GM10266 (cell line): ENCODE results near the gene PIP5K1C.
A peak's percentile ranks its signal among the peaks of the same experiment; 100 is the strongest.

Source experiments
- DNase-seq: peaks from one replicate; pipeline ENCODE4 v3.0.0; 2012; ENCODE audit errors: extremely low spot score
- CTCF ChIP-seq: IDR thresholded peaks from 2 replicates; pipeline ENCODE4 v1.5.1; 2012; ENCODE audit warnings: mild to moderate bottlenecking, low read depth; ENCODE audit not compliant: control insufficient read depth, insufficient read depth; ENCODE audit errors: missing control alignments

Gene PIP5K1C

GRCh38 chr19:3606690-3607289, 93.5 kb downstream of the PIP5K1C start, which contains the start of gene TBXA2R:
TBXA2R (minus strand) TSS chr19:3606875; CDS start chr19:3600634, 6,241 bp downstream.
- peak; percentile 80 for DNase-seq
- TF ChIP-seq CTCF: no peak

- DNase-seq: no peak
- no peak for TF ChIP-seq CTCF
Measured at GRCh38 chr19:3606174-3606689, 94.0 kb downstream of the PIP5K1C start.

GRCh38 chr19:3605770-3606169, 94.5 kb downstream of the PIP5K1C start:
- no peak for DNase-seq
- no peak for TF ChIP-seq CTCF

- no peak for TF ChIP-seq CTCF
- DNase-seq: no peak
Measured at GRCh38 chr19:3605361-3605760, 94.9 kb downstream of the PIP5K1C start.

- TF ChIP-seq CTCF: no peak
- peak; percentile 85 for DNase-seq
Measured at GRCh38 chr19:3604987-3605343, 95.3 kb downstream of the PIP5K1C start.

- TF ChIP-seq CTCF: no peak
- no peak for DNase-seq
Measured at GRCh38 chr19:3604227-3604986, 95.9 kb downstream of the PIP5K1C start.
